GM21515 (cell line): ENCODE measurements around the gene FBXO21.

Experiments used
- ATAC-seq: cut with Tn5 transposase; IDR thresholded peaks from one replicate; pipeline ENCODE4 v1.9.1; 2021; ENCODE audit not compliant: unreplicated experiment

FBXO21 gene

DNA sequence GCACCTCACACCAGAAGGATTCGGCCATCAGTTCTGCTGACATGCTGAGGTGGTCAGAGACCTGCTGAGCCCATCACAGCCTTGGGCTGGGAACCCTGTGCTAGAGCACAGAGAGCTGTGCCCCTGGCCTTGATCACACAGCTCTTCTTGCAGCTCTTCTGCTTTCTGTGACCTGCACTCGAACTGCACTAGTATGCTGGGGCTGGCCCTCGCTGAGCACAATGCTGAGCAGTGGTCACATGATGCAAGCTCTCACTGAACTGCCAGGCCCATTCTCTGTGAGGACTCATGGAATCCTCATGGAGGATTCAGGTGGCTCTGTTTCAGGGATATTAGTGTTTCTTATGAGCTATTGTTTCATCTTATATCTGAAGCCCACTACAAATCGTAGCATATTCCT lies 22.5 kb downstream of the FBXO21 start:
- no peak for ATAC-seq

DNA sequence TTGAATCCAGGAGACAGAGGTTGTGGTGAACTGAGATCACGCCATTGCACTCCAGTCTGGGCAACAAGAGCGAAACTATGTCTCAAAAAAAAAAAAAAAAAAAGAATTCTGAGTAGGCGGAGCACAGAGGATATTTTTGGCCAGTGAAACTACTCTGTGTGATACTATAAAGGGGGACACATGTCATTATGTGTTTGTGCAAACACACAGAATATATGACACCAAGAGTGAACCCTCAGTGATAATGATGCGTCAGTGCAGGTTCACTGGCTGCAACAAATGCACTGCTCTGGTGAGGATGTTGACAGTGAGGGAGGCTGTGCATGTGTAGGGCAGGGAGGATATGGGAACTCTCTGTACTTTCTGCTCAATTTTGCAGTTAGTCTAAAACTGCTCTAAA lies 24.2 kb downstream of the FBXO21 start:
- no peak for ATAC-seq

- ATAC-seq = no peak
Measured at GRCh38 chr12:117165342-117165741, 24.9 kb downstream of the FBXO21 start.

- no peak for ATAC-seq
Measured at GRCh38 chr12:117162633-117163032, 27.6 kb downstream of the FBXO21 start.

DNA sequence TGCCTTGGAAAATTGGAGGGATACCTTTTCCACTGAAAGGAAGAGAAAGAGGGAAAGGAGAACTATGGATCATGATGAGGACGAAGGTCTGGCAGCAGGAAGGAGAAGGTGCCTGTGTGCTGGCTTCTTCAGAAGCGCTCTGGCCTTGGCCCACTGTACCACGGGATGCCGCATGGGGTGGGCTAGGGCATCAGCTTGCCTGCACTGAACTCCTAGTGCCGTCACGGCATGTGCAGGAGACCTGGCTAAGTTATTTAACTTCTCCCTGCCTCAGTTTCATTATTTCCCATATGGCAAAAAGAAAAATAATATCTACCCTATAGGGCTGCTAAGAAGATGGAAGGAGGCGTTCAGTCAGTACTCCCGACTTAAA lies 28.1 kb downstream of the FBXO21 start:
- no peak for ATAC-seq

DNA sequence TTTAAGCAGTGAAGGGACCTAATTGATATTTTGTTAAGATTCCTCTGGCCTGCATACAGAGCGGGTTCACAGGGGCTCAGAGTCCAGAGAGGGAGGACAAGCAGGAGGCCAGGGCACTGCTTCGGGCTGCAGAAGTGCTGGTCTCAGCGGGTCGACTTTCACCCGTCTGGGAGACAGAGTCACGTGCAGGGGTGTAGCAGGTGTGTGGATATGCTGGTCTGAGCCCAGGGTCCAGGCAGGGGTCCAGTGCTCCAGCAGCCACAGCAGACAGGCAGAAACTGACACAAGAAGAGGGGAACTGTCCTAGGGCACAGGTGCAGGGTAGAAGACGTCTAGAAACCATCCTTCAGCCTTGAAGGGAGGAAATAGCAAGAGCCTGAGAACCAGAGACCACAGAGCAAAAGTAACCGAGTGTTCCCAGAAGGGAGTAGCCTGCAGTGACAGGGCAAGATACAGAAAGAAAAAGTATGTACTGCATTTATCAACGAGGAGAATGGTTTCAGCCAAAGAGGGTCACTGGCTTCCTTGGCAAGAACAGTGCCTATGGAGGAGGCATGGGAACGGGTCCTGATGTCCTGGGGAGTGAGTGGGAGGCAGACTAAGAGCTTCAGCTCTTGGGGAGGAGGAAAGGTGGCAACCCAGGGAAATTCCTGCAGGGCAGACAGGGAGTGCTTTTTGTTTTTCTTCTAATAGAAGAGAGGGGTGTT lies 28.7 kb downstream of the FBXO21 start:
- ATAC-seq = no peak

GRCh38 chr12:117159674-117160073 lies 30.6 kb downstream of the FBXO21 start:
- ATAC-seq = no peak

GRCh38 chr12:117158911-117159553 lies 31.2 kb downstream of the FBXO21 start:
- ATAC-seq = no peak

DNA sequence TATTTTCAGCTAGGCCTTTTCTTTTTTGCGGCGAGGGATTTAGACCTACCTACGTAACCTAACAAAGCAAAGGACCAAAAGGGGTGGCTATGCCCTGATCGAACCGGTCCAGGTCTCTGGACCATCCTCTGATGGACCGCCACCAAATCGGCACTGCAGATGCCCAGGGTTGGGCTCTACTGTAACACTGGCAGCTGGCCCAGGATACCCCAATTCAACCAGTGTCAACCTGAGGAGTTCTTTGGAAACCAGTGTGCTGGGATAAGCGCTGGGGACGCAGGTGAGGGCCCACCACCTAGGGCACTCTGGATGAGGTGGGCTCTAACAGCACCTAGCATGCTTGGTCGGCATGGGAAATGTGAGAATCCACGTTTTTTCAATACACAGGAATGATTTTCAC lies 32.2 kb downstream of the FBXO21 start:
- ATAC-seq = no peak

DNA sequence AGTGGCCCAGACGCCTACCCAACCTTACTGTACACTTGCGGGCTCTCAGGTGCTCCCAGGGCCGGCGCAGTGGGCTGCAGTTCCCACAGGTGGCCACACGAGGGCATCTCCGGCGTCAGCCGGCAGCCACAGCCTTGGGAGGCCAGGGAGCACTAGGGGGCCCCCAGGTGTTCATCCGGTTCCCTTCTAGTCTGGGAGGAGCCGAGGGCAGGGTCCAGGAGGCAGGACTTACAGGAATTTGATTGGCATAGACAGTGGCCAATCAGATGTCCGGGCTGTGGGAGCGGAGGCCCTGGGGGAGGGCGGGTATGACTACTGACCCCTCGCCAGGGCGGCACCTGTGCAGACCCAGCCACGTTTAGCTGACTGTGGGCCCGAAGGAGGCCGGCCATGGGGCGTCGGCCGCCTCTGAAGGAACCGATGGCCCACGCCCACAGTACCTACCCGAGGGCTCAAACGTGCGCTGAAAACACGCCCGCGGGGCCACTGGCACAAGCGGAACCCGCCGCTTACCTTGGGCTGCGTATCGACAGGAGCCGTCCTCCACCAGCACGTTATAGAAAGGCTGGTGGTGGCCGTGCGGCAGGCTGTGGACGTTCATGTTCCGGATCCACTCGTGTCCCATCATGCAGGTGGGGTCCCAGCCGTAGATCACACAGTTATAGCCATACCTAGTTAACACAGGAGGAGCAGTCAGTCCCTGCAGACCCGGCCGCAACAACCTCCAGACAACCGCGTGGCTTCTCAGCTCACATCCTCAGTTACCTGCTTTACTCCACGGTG lies 34.8 kb downstream of the FBXO21 start:
- peak; percentile 78 for ATAC-seq

GRCh38 chr12:117152793-117153775 lies 37.2 kb downstream of the FBXO21 start:
- ATAC-seq = no peak

DNA sequence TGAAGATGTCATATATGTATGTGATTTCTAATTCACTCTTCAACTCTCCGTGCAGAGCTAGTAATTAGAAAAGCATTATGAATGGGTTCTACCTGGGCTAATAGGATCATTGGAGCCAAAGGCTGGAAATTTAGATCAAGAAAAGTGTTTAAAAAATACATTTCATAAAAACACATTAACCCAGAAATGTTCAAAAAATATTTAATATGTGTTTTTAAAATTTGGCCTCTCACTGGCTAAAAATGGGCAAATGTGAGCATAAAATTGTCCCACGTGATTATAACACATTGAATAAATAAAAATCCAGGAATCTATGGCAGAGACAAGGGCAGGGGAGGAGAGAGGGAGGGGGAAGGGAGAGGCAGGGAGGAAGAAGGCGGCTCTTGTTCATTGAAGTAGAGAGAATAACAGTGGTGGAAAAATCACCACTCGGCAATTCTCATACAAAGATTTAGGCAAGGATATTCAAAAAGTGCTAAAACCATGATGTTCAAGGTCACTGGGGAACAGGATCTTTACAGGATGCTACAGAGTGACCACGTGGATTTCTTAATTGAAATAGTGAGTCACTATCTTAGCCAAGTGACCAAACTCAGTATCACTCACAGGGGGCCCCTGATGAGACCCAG lies 38.8 kb downstream of the FBXO21 start:
- no peak for ATAC-seq

- no peak for ATAC-seq
Measured at GRCh38 chr12:117149431-117149830, 40.8 kb downstream of the FBXO21 start.

GRCh38 chr12:117148642-117149041 lies 41.6 kb downstream of the FBXO21 start:
- no peak for ATAC-seq

- ATAC-seq = no peak
Measured at GRCh38 chr12:117147639-117148038, 42.6 kb downstream of the FBXO21 start.

- no peak for ATAC-seq
Measured at GRCh38 chr12:117145597-117146154, 44.6 kb downstream of the FBXO21 start.

DNA sequence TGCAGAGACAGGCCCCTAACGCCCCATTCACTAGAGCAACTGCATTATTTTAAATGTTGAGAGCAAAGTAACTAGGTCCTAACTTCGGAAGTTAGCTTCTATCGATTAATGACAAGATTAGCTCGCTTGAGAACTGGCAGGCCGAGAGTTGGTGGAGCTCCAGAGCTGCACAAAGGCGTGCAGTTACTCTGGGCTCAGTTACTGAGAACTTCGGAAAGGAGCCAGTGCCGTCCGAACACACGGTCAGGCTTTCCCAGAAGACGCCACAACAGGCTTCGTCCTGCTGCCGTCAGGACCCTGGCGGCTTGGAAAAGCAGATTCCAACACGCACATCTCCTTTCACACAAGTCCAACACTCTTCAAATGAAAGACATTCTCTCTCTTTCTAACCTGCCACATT lies 45.7 kb downstream of the FBXO21 start:
- ATAC-seq = no peak

DNA sequence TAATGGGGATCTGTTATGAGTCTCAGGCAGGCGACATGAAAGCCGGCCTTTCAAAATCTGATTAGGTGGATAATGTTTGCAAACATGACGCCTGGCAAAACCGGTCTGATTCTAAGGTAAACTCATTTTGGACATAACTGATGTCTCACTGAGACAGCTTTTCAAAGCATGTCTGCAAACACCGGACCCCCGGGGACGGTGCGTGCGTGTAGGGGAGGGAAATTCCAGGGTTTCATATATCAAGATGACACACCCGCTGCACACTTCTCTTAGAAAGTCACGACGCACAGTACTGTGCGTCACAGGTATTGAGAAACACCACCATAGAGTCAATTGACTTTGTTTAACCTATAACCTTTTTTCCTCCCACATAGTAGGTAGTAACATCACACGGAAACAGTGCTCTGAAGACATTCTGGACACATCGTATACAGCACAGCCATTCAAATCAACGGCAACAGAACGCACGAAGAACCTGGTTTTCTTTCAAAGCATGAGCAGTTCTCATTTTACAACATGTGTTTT lies 47.2 kb downstream of the FBXO21 start:
- no peak for ATAC-seq

DNA sequence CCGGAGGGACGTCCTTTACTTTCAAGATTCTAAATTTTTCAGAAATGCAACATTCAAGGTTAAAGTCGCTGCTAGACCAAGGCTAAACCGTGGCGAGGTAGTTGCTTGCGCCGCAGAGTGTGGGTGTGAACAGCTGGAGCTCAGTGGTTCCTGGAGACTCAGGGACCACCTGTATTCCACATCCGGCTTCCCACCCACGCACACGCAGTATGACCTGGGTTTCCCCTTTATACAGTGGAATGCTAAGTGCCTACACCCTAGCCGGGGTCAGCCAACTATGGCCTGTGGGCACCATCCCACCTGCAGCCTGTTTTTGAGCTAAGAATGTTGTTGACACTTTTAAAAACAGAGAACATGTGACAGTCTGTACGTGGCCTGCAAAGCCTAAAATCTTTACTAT lies 48.2 kb downstream of the FBXO21 start:
- ATAC-seq = peak; percentile 58
